ENCODE measurements around the gene ROBO1. TPM values are rescaled to one million over a fixed set of nuclear protein-coding genes. Genes with fewer than 3 reads are reported as not detected.

Gene ROBO1
- total and polyA plus RNA-seq, 4 donors = 1.0 to 30.3 (median 3.9) TPM

DNA sequence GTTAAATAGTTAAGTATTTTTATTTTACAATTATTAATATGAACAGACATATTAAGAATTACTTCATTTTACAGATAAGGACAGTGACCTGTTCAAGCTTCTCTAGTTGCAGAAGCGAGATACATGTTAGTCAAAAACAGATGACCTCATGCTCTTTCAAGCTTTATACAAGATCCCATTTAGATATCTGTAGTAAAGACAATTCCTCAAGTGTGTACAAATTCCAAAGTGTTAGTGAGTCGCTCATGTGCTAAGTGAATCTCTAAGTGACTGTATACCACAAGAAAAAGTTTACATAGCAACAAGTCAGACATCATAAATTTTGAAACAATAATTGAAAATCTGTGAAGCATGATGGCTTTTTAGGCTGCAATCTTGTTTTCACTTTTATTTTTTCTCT, 293.8 kb downstream of the ROBO1 start (continued):
- TF ChIP-seq, protein P1, sequence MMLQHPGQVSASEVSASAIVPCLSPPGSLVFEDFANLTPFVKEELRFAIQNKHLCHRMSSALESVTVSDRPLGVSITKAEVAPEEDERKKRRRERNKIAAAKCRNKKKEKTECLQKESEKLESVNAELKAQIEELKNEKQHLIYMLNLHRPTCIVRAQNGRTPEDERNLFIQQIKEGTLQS (IDR thresholded peaks at IDR 0.05) = no peak
- TF ChIP-seq, protein P2, sequence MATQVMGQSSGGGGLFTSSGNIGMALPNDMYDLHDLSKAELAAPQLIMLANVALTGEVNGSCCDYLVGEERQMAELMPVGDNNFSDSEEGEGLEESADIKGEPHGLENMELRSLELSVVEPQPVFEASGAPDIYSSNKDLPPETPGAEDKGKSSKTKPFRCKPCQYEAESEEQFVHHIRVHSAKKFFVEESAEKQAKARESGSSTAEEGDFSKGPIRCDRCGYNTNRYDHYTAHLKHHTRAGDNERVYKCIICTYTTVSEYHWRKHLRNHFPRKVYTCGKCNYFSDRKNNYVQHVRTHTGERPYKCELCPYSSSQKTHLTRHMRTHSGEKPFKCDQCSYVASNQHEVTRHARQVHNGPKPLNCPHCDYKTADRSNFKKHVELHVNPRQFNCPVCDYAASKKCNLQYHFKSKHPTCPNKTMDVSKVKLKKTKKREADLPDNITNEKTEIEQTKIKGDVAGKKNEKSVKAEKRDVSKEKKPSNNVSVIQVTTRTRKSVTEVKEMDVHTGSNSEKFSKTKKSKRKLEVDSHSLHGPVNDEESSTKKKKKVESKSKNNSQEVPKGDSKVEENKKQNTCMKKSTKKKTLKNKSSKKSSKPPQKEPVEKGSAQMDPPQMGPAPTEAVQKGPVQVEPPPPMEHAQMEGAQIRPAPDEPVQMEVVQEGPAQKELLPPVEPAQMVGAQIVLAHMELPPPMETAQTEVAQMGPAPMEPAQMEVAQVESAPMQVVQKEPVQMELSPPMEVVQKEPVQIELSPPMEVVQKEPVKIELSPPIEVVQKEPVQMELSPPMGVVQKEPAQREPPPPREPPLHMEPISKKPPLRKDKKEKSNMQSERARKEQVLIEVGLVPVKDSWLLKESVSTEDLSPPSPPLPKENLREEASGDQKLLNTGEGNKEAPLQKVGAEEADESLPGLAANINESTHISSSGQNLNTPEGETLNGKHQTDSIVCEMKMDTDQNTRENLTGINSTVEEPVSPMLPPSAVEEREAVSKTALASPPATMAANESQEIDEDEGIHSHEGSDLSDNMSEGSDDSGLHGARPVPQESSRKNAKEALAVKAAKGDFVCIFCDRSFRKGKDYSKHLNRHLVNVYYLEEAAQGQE (IDR thresholded peaks at IDR 0.05) = no peak

DNA sequence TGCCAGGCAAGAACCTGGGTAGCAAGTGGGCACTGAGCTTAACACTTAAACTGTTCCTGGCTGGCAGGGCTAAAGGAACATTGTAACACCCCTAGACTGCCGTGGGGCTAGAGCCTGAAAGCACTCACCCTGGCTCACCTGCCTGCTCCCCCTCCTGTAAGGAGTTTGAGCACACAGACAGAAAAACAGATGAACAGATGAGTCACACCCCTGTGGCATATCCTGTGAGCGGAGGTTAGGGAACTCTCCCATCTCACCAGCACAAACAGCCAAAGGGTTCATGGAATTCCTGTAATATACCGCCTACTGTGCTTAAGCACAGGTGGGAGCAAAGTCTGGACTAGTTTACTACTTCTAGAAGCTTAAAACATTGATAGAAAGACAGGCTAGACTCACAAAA, 300.1 kb downstream of the ROBO1 start:
- no peak overlapping the region for H3K4me3 ChIP-seq (ENCODE audit: low read depth in 1 of 3, low read length in 3 of 3)
- no peaks in the 10 kb centered on the region for H3K36me3 ChIP-seq (ENCODE audit: control insufficient read depth in 4 of 4, insufficient read depth in 3 of 4, low read depth in 1 of 4, low read length in 3 of 4)
- 75% methylated on average over 3 of the region's 3 CpGs for WGBS
- no peaks in the 10 kb centered on the region for H3K9me3 ChIP-seq (ENCODE audit: control insufficient read depth in 4 of 4, low read length in 3 of 4)
- no peak overlapping the region for H3K27ac ChIP-seq (ENCODE audit: low read depth in 1 of 2, low read length in 2 of 2)
- TF ChIP-seq, protein P3, sequence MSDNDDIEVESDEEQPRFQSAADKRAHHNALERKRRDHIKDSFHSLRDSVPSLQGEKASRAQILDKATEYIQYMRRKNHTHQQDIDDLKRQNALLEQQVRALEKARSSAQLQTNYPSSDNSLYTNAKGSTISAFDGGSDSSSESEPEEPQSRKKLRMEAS (IDR thresholded peaks at IDR 0.05) = no peak
- no peak for TF ChIP-seq YY1 (IDR thresholded peaks at IDR 0.05)
- no peak for TF ChIP-seq TAF1 (conservative IDR thresholded peaks at IDR 0.05)
- TF ChIP-seq, protein P4, sequence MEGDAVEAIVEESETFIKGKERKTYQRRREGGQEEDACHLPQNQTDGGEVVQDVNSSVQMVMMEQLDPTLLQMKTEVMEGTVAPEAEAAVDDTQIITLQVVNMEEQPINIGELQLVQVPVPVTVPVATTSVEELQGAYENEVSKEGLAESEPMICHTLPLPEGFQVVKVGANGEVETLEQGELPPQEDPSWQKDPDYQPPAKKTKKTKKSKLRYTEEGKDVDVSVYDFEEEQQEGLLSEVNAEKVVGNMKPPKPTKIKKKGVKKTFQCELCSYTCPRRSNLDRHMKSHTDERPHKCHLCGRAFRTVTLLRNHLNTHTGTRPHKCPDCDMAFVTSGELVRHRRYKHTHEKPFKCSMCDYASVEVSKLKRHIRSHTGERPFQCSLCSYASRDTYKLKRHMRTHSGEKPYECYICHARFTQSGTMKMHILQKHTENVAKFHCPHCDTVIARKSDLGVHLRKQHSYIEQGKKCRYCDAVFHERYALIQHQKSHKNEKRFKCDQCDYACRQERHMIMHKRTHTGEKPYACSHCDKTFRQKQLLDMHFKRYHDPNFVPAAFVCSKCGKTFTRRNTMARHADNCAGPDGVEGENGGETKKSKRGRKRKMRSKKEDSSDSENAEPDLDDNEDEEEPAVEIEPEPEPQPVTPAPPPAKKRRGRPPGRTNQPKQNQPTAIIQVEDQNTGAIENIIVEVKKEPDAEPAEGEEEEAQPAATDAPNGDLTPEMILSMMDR (IDR thresholded peaks at IDR 0.05; ENCODE audit: low read depth, low read length, missing input control) = no peak
- TF ChIP-seq, protein P5, sequence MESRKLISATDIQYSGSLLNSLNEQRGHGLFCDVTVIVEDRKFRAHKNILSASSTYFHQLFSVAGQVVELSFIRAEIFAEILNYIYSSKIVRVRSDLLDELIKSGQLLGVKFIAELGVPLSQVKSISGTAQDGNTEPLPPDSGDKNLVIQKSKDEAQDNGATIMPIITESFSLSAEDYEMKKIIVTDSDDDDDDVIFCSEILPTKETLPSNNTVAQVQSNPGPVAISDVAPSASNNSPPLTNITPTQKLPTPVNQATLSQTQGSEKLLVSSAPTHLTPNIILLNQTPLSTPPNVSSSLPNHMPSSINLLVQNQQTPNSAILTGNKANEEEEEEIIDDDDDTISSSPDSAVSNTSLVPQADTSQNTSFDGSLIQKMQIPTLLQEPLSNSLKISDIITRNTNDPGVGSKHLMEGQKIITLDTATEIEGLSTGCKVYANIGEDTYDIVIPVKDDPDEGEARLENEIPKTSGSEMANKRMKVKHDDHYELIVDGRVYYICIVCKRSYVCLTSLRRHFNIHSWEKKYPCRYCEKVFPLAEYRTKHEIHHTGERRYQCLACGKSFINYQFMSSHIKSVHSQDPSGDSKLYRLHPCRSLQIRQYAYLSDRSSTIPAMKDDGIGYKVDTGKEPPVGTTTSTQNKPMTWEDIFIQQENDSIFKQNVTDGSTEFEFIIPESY (IDR thresholded peaks at IDR 0.05) = no peak
- no peak for TF ChIP-seq RAD21 (IDR thresholded peaks at IDR 0.05)
- no peak for TF ChIP-seq EGR1 (IDR thresholded peaks at IDR 0.05; ENCODE audit: low read depth in 2 of 2)
- no peak for TF ChIP-seq HNF4A (conservative IDR thresholded peaks at IDR 0.05)
- no peak for TF ChIP-seq HNF4G (IDR thresholded peaks at IDR 0.05)
- no peak for TF ChIP-seq FOXA1 (IDR thresholded peaks at IDR 0.05)
- H3K4me1 ChIP-seq (ENCODE audit: control insufficient read depth in 4 of 4, insufficient read depth in 4 of 4, low read length in 3 of 4) = no peaks in the 10 kb centered on the region
- H3K27me3 ChIP-seq (ENCODE audit: control insufficient read depth in 4 of 4, insufficient read depth in 4 of 4, low read length in 3 of 4) = no peaks in the 10 kb centered on the region
- DNase-seq (ENCODE audit: low spot score) = no peak
- H3K9ac ChIP-seq (ENCODE audit: low read depth in 1 of 2, low read length in 2 of 2) = no peak overlapping the region

DNA sequence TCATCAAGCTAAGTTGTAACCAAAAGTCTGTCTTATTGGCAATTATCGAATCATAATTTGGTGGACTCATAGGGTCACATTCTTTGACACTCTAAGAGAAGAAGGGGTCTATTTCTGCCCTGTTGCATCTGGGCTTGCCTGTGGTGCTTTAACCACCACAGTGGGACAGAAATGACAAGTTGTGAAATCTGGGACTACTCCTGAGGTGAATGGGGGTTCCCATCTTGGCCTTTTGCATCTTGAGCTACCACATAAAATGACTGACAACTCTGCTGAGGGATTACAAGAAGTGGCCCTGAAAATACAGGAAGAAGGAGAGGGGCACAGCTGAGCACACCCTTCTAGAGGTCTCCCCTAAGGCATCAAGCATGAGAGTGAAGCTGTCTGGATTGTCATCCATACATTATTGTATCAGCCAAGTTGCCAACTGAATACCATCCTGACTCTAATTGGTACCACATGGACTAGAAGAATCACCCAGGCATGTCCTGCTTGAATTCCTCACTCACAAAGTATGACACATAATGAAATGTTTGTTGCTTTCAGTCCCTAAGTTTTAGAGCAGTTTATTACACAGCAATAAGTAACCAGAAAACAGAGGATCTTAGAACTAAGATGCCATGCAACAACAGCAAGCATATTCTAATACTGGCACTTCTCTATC, 306.5 kb downstream of the ROBO1 start:
- WGBS = 93% methylated on average over 1 of the region's 1 CpG
- Histone ChIP-seq H3K36me3 (ENCODE audit: control insufficient read depth in 4 of 4, insufficient read depth in 3 of 4, low read depth in 1 of 4, low read length in 3 of 4) (no peaks in the 10 kb centered on the region), H3K9me3 (ENCODE audit: control insufficient read depth in 4 of 4, low read length in 3 of 4) (no peaks in the 10 kb centered on the region), H3K4me3 (ENCODE audit: low read depth in 1 of 3, low read length in 3 of 3) (no peak overlapping the region), H3K9ac (ENCODE audit: low read depth in 1 of 2, low read length in 2 of 2) (no peak overlapping the region), H3K27me3 (ENCODE audit: control insufficient read depth in 4 of 4, insufficient read depth in 4 of 4, low read length in 3 of 4) (no peaks in the 10 kb centered on the region), H3K4me1 (ENCODE audit: control insufficient read depth in 4 of 4, insufficient read depth in 4 of 4, low read length in 3 of 4) (no peaks in the 10 kb centered on the region), H3K27ac (ENCODE audit: low read depth in 1 of 2, low read length in 2 of 2) (no peak overlapping the region)
- TF ChIP-seq HNF4A (conservative IDR thresholded peaks at IDR 0.05) (no peak), FOXA1 (IDR thresholded peaks at IDR 0.05) (no peak), EGR1 (IDR thresholded peaks at IDR 0.05; ENCODE audit: low read depth in 2 of 2) (no peak)
- TF ChIP-seq, protein P1 (IDR thresholded peaks at IDR 0.05) = no peak
- TF ChIP-seq, protein P3 (IDR thresholded peaks at IDR 0.05) = no peak
- no peak for DNase-seq (ENCODE audit: low spot score)
